K562 (cell line): ENCODE data around the gene SNX17. TPM values are rescaled to one million over a fixed set of nuclear protein-coding genes. Genes with fewer than 3 reads are reported as not detected.
A peak's percentile ranks its signal among the peaks of the same experiment; 100 is the strongest.

Source experiments
- BHLHE40 ChIP-seq: IDR thresholded peaks from 2 replicates; pipeline ENCODE4 v1.6.1; 2011; ENCODE audit warnings: low read length, improper control_type of control experiment
- CTBP1 ChIP-seq: fragments of 450-650 bp; IDR thresholded peaks from 2 replicates; pipeline ENCODE4 v1.6.1; 2016; ENCODE audit warnings: borderline replicate concordance
- ETV6 ChIP-seq, 3 experiments: fragments of 150-350 bp in 1 of 3; sonication (generic) in 1 of 3; formaldehyde crosslinking in 1 of 3; IDR thresholded peaks; 2 replicates each; pipeline versions ENCODE4 v1.6.1 to v1.8.0; 2014 to 2022; ENCODE audit warnings: borderline replicate concordance in 2 of 3, low read depth in 2 of 3, antibody characterized with exemption in 1 of 3, low read length in 1 of 3, mild to moderate bottlenecking in 1 of 3, missing genetic modification reagents in 1 of 3
- JUN ChIP-seq, 2 experiments: sonication (generic) in 1 of 2; formaldehyde crosslinking in 1 of 2; IDR thresholded peaks; 2 replicates each; pipeline versions ENCODE4 v1.6.1 to v1.8.0; 2012 to 2022; ENCODE audit warnings: borderline replicate concordance in 2 of 2, mild to moderate bottlenecking in 2 of 2, improper control_type of control experiment in 1 of 2, low read depth in 1 of 2, low read length in 1 of 2, missing genetic modification reagents in 1 of 2
- NFIC ChIP-seq: fragments of 450-650 bp; IDR thresholded peaks from 2 replicates; pipeline ENCODE4 v1.6.1; 2017; ENCODE audit warnings: mild to moderate bottlenecking, inconsistent platforms
- PML ChIP-seq: IDR thresholded peaks from 2 replicates; pipeline ENCODE4 v1.6.1; 2012; ENCODE audit warnings: low read length, inconsistent platforms
- POLR2AphosphoS2 ChIP-seq: IDR thresholded peaks from 2 replicates; pipeline ENCODE4 v1.6.1; 2012; ENCODE audit warnings: low read length, improper control_type of control experiment
- POLR2AphosphoS5 ChIP-seq: IDR thresholded peaks from 2 replicates; pipeline ENCODE4 v1.6.1; 2011; ENCODE audit warnings: mild to moderate bottlenecking, low read depth, low read length, moderate library complexity; ENCODE audit not compliant: control insufficient read depth, insufficient read depth
- SMAD3 ChIP-seq: fragments of 450-650 bp; formaldehyde crosslinking; conservative IDR thresholded peaks from 2 replicates; pipeline ENCODE4 v1.4.0; 2020; ENCODE audit warnings: mild to moderate bottlenecking
- TSHZ1 ChIP-seq: fragments of 250-450 bp; sonication (Bioruptor Pico); IDR thresholded peaks from 2 replicates; pipeline ENCODE4 v1.4.0; 2020; ENCODE audit warnings: mild to moderate bottlenecking, moderate library complexity
- USF1 ChIP-seq: sonication (generic); formaldehyde crosslinking; IDR thresholded peaks from 2 replicates; pipeline ENCODE4 v1.9.0; 2022; ENCODE audit warnings: mild to moderate bottlenecking, missing genetic modification reagents
- ZBTB11 ChIP-seq, 3 experiments: fragments of 200-800 bp in 1 of 3; fragments of 250-450 bp in 1 of 3; fragments of 450-650 bp in 1 of 3; sonication (Bioruptor Pico) in 1 of 3; sonication (Bioruptor generic) in 1 of 3; formaldehyde crosslinking in 1 of 3; IDR thresholded peaks; 2 replicates each; pipeline versions ENCODE4 v1.6.1 to v1.8.0; 2016 to 2022; ENCODE audit warnings: mild to moderate bottlenecking in 2 of 3, missing genetic modification characterization in 2 of 3, missing compliant biosample characterization in 1 of 3, moderate library complexity in 1 of 3
- ZNF217 ChIP-seq: sonication (generic); formaldehyde crosslinking; IDR thresholded peaks from 2 replicates; pipeline ENCODE4 v1.8.0; 2022; ENCODE audit warnings: mild to moderate bottlenecking, missing genetic modification reagents
- ZNF75A ChIP-seq: fragments of 450-650 bp; formaldehyde crosslinking; IDR thresholded peaks from 2 replicates; pipeline ENCODE4 v1.4.0; 2020; ENCODE audit warnings: mild to moderate bottlenecking
- polyA plus RNA-seq, 8 experiments: library from polyadenylated mRNA; depleted of rRNA in 4 of 8; stranded (reverse) in 5 of 8; unstranded in 3 of 8; fragments of >200 nt; fragmentation: Nextera tagmentation in 2 of 8; fragmentation: Illumina TruSeq in 1 of 8; extraction: Ambion mirVana in 2 of 8; extraction: Trizol in 1 of 8; gene quantifications; 2 replicates each; pipeline versions ENCODE4 v1.2.1 to v1.2.3, GENCODE V29; 2011 to 2014; ENCODE audit warnings: inconsistent platforms in 1 of 8, missing spikeins in 1 of 8
- total RNA-seq, 7 experiments: library from RNA; depleted of rRNA in 6 of 7; stranded (reverse); fragments of >200 nt in 6 of 7; fragmentation: Illumina TruSeq in 2 of 7; extraction: Trizol in 2 of 7; gene quantifications; 2 replicates each; pipeline versions ENCODE4 v1.2.1 to v1.2.3, GENCODE V29; 2011 to 2021; ENCODE audit warnings: low replicate concordance in 1 of 7

The SNX17 gene
- total and polyA plus RNA-seq, 9 of the 15 experiments (the other 6 are each of a cell fraction or from before 2014, with no cell fraction given) = 3.0 to 75.7 (median 54.6) TPM

GRCh38 chr2:27322766-27323595 is 47.4 kb upstream of the SNX17 start, which contains the start of gene MPV17 (continued):
- TF ChIP-seq ZBTB11 (CRISPR knock-in tag; IDR thresholded peaks at IDR 0.05) (peak in 1 of 3 experiments; percentile 75; a peak in 2 of 6 replicates), NFIC (peak; percentile 28; the same call in 1 of the 2 replicates), ETV6 (IDR thresholded peaks at IDR 0.05; ENCODE audit: borderline replicate concordance in 1 of 2, low read depth in 2 of 2, low read length in 1 of 2) (no peak), ETV6 (CRISPR knock-in tag; IDR thresholded peaks at IDR 0.05; ENCODE audit: borderline replicate concordance) (0 out of 2 replicates have a peak, but pooled peaks have one; percentile 14), PML (peak; percentile 84), SMAD3 (CRISPR knock-in tag) (0 out of 2 replicates have a peak, but pooled peaks have one; percentile 25), POLR2AphosphoS5 (peak; percentile 95), TSHZ1 (CRISPR knock-in tag) (no peak), JUN (IDR thresholded peaks at IDR 0.05; ENCODE audit: borderline replicate concordance, low read depth, low read length) (peak; percentile 69; the same call in 1 of the 2 replicates), JUN (CRISPR knock-in tag; IDR thresholded peaks at IDR 0.05; ENCODE audit: borderline replicate concordance) (no peak), CTBP1 (peak; percentile 53; the same call in 1 of the 2 replicates), ZNF75A (CRISPR knock-in tag) (peak; percentile 19; the same call in 1 of the 2 replicates), USF1 (CRISPR knock-in tag) (peak; percentile 98), POLR2AphosphoS2 (peak; percentile 96), BHLHE40 (peak; percentile 98), ZNF217 (CRISPR knock-in tag) (no peak)
